ENCODE measurements around the gene HNRNPA0. TPM values are rescaled to one million over a fixed set of nuclear protein-coding genes. Genes with fewer than 3 reads are reported as not detected.

The HNRNPA0 gene
- total and polyA plus RNA-seq, 2 of the 8 experiments (the other 6 are each of a cell fraction or from before 2014, with no cell fraction given): 22.0 to 71.3 TPM

- TF ChIP-seq SP4 (IDR thresholded peaks at IDR 0.05; ENCODE audit: low read length): no peak
- TF ChIP-seq POLR2AphosphoS5 (IDR thresholded peaks at IDR 0.05; ENCODE audit: low read depth, low read length): peak; percentile 41; the same call in 1 of the 2 replicates
- TF ChIP-seq MAX (IDR thresholded peaks at IDR 0.05): no peak
- no peak for TF ChIP-seq EGR1 (IDR thresholded peaks at IDR 0.05; ENCODE audit: borderline replicate concordance, low read depth, low read length)
- no peak for TF ChIP-seq SIX5 (IDR thresholded peaks at IDR 0.05; ENCODE audit: low read depth, low read length)
- no peak for TF ChIP-seq SRF (IDR thresholded peaks at IDR 0.05; ENCODE audit: low read depth, low read length)
- TF ChIP-seq SP1 (IDR thresholded peaks at IDR 0.05; ENCODE audit: low read depth, low read length): 0 out of 2 replicates have a peak, but pooled peaks have one; percentile 11
- TF ChIP-seq BCL11A (IDR thresholded peaks at IDR 0.05; ENCODE audit: low read depth in 2 of 2, low read length in 2 of 2): no peak
- TF ChIP-seq POU5F1 (IDR thresholded peaks at IDR 0.05; ENCODE audit: low read depth, low read length): no peak
- no peak for TF ChIP-seq CHD1 (IDR thresholded peaks at IDR 0.05; ENCODE audit: low read depth, low read length)
- peak; percentile 89 for TF ChIP-seq SAP30 (IDR thresholded peaks at IDR 0.05; ENCODE audit: insufficient read depth, insufficient replicate concordance, low read length)
- TF ChIP-seq RXRA (IDR thresholded peaks at IDR 0.05; ENCODE audit: insufficient read depth, low read depth, low read length): no peak
- no peak for TF ChIP-seq TAF7 (optimal IDR thresholded peaks at IDR 0.05; ENCODE audit: borderline replicate concordance, low read depth, low read length)
- no peak for TF ChIP-seq KDM1A (IDR thresholded peaks at IDR 0.05; ENCODE audit: borderline replicate concordance, low read length)
- TF ChIP-seq CBX8 (IDR thresholded peaks at IDR 0.05; ENCODE audit: borderline replicate concordance, low read depth, low read length): no peak
- TF ChIP-seq EP300 (IDR thresholded peaks at IDR 0.05; ENCODE audit: borderline replicate concordance in 1 of 2, low read depth in 2 of 2, low read length in 2 of 2): no peak
- TF ChIP-seq E2F6 (IDR thresholded peaks at IDR 0.05): no peak
- 0 out of 2 replicates have a peak, but pooled peaks have one; percentile 8 for TF ChIP-seq TEAD4 (IDR thresholded peaks at IDR 0.05; ENCODE audit: low read depth, low read length)
- TF ChIP-seq NRF1 (IDR thresholded peaks at IDR 0.05; ENCODE audit: low read depth, low read length): no peak
- no peak for TF ChIP-seq JUN (IDR thresholded peaks at IDR 0.05; ENCODE audit: low read depth, low read length)
- peak; percentile 76 to 79 for TF ChIP-seq RAD21 (IDR thresholded peaks at IDR 0.05 in 1 of 2, conservative IDR thresholded peaks at IDR 0.05 in 1 of 2; ENCODE audit: low read depth in 2 of 2, low read length in 2 of 2)
- TF ChIP-seq ATF2 (IDR thresholded peaks at IDR 0.05; ENCODE audit: low read length): no peak
Measured at GRCh38 chr5:137735555-137736284, 18.4 kb downstream of the HNRNPA0 start, which contains the start of gene KLHL3 (continued).

All from H1 (cell line).